Choroid plexus epithelial cell (primary cell): ENCODE results near the gene CDK19.
"Not testable (repeated sequence)": the region's sequence is repeated elsewhere in the genome, so short reads cannot be mapped to it uniquely, and the experiment has no call there.

Source experiments
- DNase-seq: peaks from one replicate; pipeline ENCODE4 v3.0.0-alpha.2; 2010; ENCODE audit warnings: low read depth
- H3K4me3 ChIP-seq: 2 replicates; pipeline ENCODE4 v1.5.1; 2011; ENCODE audit warnings: low read depth, mild to moderate bottlenecking, control low read depth, low read length, moderate library complexity
- TF ChIP-seq, protein P1 (sequence below): conservative IDR thresholded peaks from 2 replicates; pipeline ENCODE4 v1.5.1; 2011; ENCODE audit warnings: low read depth, mild to moderate bottlenecking, control low read depth, inconsistent platforms, low read length, moderate library complexity

CDK19 gene

DNA sequence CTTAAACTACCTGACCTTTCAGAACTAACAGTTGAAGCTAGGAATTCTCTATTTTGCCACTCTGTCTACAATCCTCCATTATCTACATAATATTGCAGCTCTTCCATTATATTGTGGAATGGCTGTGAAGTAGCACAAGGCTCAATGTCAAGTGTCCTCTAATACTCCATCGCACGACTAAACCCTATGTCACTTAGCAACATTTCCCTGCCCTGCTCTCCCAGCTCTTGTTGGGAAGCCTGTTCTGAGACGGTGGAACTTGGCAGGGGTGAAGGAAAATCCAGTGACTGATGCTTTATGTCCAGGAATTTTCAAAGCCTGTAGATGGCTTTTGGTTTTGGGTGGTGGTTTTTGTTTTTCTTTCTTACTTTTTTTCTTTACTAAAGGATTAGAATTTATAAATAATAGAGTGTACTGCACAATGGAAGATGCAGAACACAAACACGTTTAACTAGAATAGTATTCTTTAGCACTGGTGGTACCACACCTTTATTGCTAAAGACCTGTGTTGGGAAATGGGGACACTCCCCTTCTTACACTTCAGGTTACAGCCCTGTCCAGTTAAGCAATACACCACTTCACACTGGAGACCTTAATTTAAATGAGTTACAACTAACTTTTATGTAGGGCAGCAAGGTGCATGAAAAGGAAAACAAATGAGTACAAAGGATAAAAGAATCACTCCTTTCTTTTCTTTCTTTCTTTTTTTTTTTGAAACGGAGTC, 38.6 kb upstream of the CDK19 start:
- TF ChIP-seq, protein P1, sequence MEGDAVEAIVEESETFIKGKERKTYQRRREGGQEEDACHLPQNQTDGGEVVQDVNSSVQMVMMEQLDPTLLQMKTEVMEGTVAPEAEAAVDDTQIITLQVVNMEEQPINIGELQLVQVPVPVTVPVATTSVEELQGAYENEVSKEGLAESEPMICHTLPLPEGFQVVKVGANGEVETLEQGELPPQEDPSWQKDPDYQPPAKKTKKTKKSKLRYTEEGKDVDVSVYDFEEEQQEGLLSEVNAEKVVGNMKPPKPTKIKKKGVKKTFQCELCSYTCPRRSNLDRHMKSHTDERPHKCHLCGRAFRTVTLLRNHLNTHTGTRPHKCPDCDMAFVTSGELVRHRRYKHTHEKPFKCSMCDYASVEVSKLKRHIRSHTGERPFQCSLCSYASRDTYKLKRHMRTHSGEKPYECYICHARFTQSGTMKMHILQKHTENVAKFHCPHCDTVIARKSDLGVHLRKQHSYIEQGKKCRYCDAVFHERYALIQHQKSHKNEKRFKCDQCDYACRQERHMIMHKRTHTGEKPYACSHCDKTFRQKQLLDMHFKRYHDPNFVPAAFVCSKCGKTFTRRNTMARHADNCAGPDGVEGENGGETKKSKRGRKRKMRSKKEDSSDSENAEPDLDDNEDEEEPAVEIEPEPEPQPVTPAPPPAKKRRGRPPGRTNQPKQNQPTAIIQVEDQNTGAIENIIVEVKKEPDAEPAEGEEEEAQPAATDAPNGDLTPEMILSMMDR = no peak
- no peak for DNase-seq
- H3K4me3 ChIP-seq = no peak overlapping the region

DNA sequence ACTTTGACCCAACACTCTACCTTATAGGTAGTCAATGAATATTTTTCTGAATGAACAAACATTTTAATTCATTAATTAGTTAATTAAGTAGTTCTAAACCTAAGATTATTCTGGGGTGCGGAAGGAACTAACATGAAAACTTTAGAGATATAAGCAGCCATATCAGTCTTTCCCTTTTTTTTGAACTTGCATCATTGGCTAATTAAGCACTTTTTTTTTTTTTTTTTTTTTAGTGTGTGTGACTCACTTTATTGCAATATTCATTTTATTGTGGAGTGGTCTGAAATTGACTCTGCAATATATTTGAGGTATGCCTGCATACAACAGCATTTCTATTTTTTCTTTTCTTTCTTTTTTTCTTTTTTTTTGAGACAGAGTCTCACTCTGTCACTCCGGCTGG, 37.5 kb upstream of the CDK19 start:
- TF ChIP-seq, protein P1 = no peak
- no peak overlapping the region for H3K4me3 ChIP-seq
- DNase-seq = no peak

- TF ChIP-seq, protein P1 = no peak
Observed at GRCh38 chr6:110849781-110850180, 34.5 kb upstream of the CDK19 start.

DNA sequence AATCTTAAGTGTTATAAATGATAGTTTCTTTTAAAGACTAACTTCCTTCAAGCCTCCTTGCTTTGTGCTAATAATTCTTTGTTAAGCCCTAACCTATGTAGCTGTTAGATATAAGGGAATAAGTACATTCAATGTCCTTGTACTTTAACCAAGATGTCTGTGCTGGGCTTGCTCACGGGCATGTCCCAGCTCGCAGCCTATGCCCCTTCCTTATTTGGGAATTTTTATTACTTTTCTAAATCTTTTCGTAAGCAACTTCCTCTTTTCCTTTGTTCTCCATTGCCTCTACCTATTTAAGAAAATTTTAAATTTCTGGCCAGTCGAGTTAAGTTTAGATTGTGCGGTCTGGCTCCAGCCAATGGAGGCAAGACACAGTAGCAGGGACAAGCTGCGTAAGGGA, 26.0 kb upstream of the CDK19 start:
- TF ChIP-seq, protein P1 = no peak
- no peak overlapping the region for H3K4me3 ChIP-seq
- DNase-seq = no peak

More at GRCh38 chr6:110849781-110850180, 34.5 kb upstream of the CDK19 start:
- DNase-seq = no peak
- H3K4me3 ChIP-seq = no peak overlapping the region

GRCh38 chr6:110835751-110836150, 20.5 kb upstream of the CDK19 start:
- not testable (repeated sequence) for DNase-seq

DNA sequence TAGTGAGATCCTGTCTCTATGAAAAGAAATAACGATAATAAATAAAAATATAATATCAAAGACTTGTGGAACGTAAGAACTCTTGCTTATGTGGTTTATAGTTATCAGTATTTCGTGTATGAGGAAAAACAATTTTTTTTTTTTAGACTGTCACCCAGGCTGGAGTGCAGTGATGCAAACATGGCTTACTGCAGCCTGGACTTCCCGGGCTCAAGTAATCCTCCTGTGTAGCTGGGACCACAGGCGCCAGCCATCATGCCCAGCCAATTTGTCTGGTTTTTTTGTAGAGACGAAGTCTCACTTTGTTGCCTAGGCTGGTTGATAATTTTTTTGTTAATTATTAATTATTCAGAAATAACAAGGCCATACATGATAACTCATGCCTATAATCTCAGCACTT, 18.6 kb upstream of the CDK19 start:
- H3K4me3 ChIP-seq = no peak overlapping the region
- DNase-seq = no peak
- TF ChIP-seq, protein P1 = no peak

More at GRCh38 chr6:110835751-110836150, 20.5 kb upstream of the CDK19 start:
- H3K4me3 ChIP-seq = not testable (repeated sequence)

GRCh38 chr6:110831405-110831804, 16.1 kb upstream of the CDK19 start:
- H3K4me3 ChIP-seq = no peak overlapping the region
- TF ChIP-seq, protein P1 = no peak
- DNase-seq = no peak
